GM12891 (cell line): Measurements from ENCODE around the gene OXER1.

ENCODE experiments used
- POLR2A ChIP-seq: IDR thresholded peaks from 2 replicates; pipeline ENCODE4 v1.6.1; 2011; ENCODE audit warnings: low read depth, low read length, control low read depth
- POLR2AphosphoS5 ChIP-seq: IDR thresholded peaks from 2 replicates; pipeline ENCODE4 v1.6.1; 2011; ENCODE audit warnings: low read depth, low read length, control low read depth

- TF ChIP-seq POLR2AphosphoS5: no peak
- no peak for TF ChIP-seq POLR2A
Measured at GRCh38 chr2:42757981-42758740, 5.8 kb downstream of the OXER1 start.
